Esophagus mucosa (tissue), 1 donor: ENCODE data around the gene CELSR3. TPM values are rescaled to one million over a fixed set of nuclear protein-coding genes. Genes with fewer than 3 reads are reported as not detected.

Source experiments
- ATAC-seq: fragments of 200-7000 bp; cut with Tn5 transposase; one replicate; pipeline ENCODE4 v1.9.1; 2020
- total RNA-seq: library from RNA; stranded (reverse); gene quantifications from one replicate; pipeline ENCODE4 v1.2.4, GENCODE V29; 2023
- donor health status: DM: yes; HTN: yes; CAD: no.

The CELSR3 gene
- total RNA-seq, 1 donor from 2014 or later, result 0.88 TPM

GRCh38 chr3:48687220-48687678 is 24.6 kb upstream of the CELSR3 start:
- no peak for ATAC-seq

- ATAC-seq, result no peak
Observed at GRCh38 chr3:48686538-48687219, 24.0 kb upstream of the CELSR3 start.

- peak; percentile 92 for ATAC-seq
Observed at GRCh38 chr3:48685603-48686511, 23.2 kb upstream of the CELSR3 start, which contains the start of gene NCKIPSD. TSS of gene NCKIPSD (minus strand) at chr3:48685915. CDS start at chr3:48685807, 108 bp downstream.

- ATAC-seq, result no peak
Observed at GRCh38 chr3:48685293-48685602, 22.6 kb upstream of the CELSR3 start.

GRCh38 chr3:48684480-48685143 is 21.9 kb upstream of the CELSR3 start:
- no peak for ATAC-seq

GRCh38 chr3:48684054-48684349 is 21.3 kb upstream of the CELSR3 start:
- ATAC-seq, result no peak

GRCh38 chr3:48682786-48683185 is 20.1 kb upstream of the CELSR3 start:
- ATAC-seq, result no peak

GRCh38 chr3:48681974-48682610 is 19.4 kb upstream of the CELSR3 start:
- no peak for ATAC-seq

- ATAC-seq, result no peak
Observed at GRCh38 chr3:48681541-48681880, 18.8 kb upstream of the CELSR3 start.

- ATAC-seq, result no peak
Observed at GRCh38 chr3:48680811-48681540, 18.3 kb upstream of the CELSR3 start.

- ATAC-seq, result no peak
Observed at GRCh38 chr3:48679411-48680391, 17.0 kb upstream of the CELSR3 start.

- no peak for ATAC-seq
Observed at GRCh38 chr3:48678566-48679380, 16.1 kb upstream of the CELSR3 start.

GRCh38 chr3:48678056-48678455 is 15.4 kb upstream of the CELSR3 start:
- ATAC-seq, result no peak

GRCh38 chr3:48674505-48674904 is 11.8 kb upstream of the CELSR3 start:
- ATAC-seq, result peak; percentile 11

GRCh38 chr3:48672522-48672921 is 9.8 kb upstream of the CELSR3 start:
- no peak for ATAC-seq

- no peak for ATAC-seq
Observed at GRCh38 chr3:48664929-48665328, 2.2 kb upstream of the CELSR3 start.

GRCh38 chr3:48664313-48664644 is 1.6 kb upstream of the CELSR3 start:
- no peak for ATAC-seq

- peak; percentile 88 for ATAC-seq
Observed at GRCh38 chr3:48663489-48664312, 1.0 kb upstream of the CELSR3 start.

GRCh38 chr3:48662145-48662752 is 437 bp downstream of the CELSR3 start:
- ATAC-seq, result no peak
